Sigmoid colon (tissue), 7 donors: ENCODE results near the gene KIAA0586. TPM values are rescaled to one million over a fixed set of nuclear protein-coding genes. Genes with fewer than 3 reads are reported as not detected.

Experiments
- DNase-seq: peaks from one replicate; pipeline ENCODE4 v3.0.0-alpha.2; 2019
- H3K27ac ChIP-seq, 4 donors: fragments of 200-600 bp; sonication (generic); one replicate each; pipeline ENCODE4 v1.5.1; 2016 to 2019; ENCODE audit warnings: mild to moderate bottlenecking in 1 of 4
- H3K27me3 ChIP-seq, 3 donors: fragments of 200-600 bp; sonication (generic); one replicate each; pipeline ENCODE4 v1.5.1; 2019; ENCODE audit warnings: mild to moderate bottlenecking in 1 of 3
- H3K36me3 ChIP-seq, 4 donors: fragments of 200-600 bp; sonication (generic); one replicate each; pipeline ENCODE4 v1.5.1; 2016 to 2019
- H3K4me1 ChIP-seq, 4 donors: fragments of 200-600 bp; sonication (generic); one replicate each; pipeline ENCODE4 v1.5.1; 2017 to 2019
- H3K4me3 ChIP-seq, 4 donors: fragments of 200-600 bp; sonication (generic); one replicate each; pipeline ENCODE4 v1.5.1; 2017 to 2019; ENCODE audit warnings: mild to moderate bottlenecking in 2 of 4, moderate library complexity in 1 of 4
- H3K9me3 ChIP-seq, 4 donors: fragments of 200-600 bp in 3 of 4; sonication (generic) in 3 of 4; one replicate each; pipeline versions ENCODE4 v1.5.1 to v1.6.1; 2013 to 2019
- EP300 ChIP-seq, 4 donors: sonication (generic); formaldehyde crosslinking; IDR thresholded peaks; one replicate each; pipeline ENCODE4 v1.6.1; 2017; ENCODE audit warnings: antibody characterized with exemption in 4 of 4
- POLR2A ChIP-seq, 2 donors: fragments of 450-650 bp; IDR thresholded peaks; one replicate each; pipeline ENCODE4 v1.6.1; 2016; ENCODE audit warnings: antibody characterized with exemption in 2 of 2, mild to moderate bottlenecking in 2 of 2, moderate library complexity in 2 of 2
- POLR2AphosphoS5 ChIP-seq, 4 donors: sonication (generic); formaldehyde crosslinking; IDR thresholded peaks; one replicate each; pipeline ENCODE4 v1.6.1; 2017; ENCODE audit warnings: antibody characterized with exemption in 4 of 4
- WGBS, 2 donors: extraction: QIAGEN DNeasy Blood & Tissue Kit; methylation state at CpG; one replicate each; pipeline ENCODE4 v1.1.7; 2013; 5-methylcytosine and 5-hydroxymethylcytosine counted together
- intact Hi-C: fragments of 100-400 bp; cut with DNase I; formaldehyde crosslinking; loops from one replicate; pipeline ENCODE4 v1.15.1; 2023
- polyA plus RNA-seq, 3 donors: library from polyadenylated mRNA; stranded (reverse); fragments of 200-250 nt; gene quantifications; one replicate each; pipeline ENCODE4 v1.2.3, GENCODE V29; 2013
- total RNA-seq, 4 donors: library from RNA; depleted of rRNA; stranded (reverse); fragments of >200 nt; gene quantifications; one replicate each; pipeline ENCODE4 v1.1.0, GENCODE V29; 2016
- TF ChIP-seq, protein P1 (sequence below), 4 experiments: fragments of 450-650 bp in 3 of 4; fragments of 200-600 bp in 1 of 4; IDR thresholded peaks; one replicate each; pipeline ENCODE4 v1.5.1; 2016 to 2019; ENCODE audit warnings: antibody characterized with exemption in 4 of 4, mild to moderate bottlenecking in 3 of 4, moderate library complexity in 2 of 4
- donor health status: healthy with polysubstance abuse.
- donor health status: Bipolar disorder and iron deficiency.
- donor health status: healthy.

Gene KIAA0586
- total and polyA plus RNA-seq, 7 donors, result 2.5 to 20.2 (median 12.8) TPM

DNA sequence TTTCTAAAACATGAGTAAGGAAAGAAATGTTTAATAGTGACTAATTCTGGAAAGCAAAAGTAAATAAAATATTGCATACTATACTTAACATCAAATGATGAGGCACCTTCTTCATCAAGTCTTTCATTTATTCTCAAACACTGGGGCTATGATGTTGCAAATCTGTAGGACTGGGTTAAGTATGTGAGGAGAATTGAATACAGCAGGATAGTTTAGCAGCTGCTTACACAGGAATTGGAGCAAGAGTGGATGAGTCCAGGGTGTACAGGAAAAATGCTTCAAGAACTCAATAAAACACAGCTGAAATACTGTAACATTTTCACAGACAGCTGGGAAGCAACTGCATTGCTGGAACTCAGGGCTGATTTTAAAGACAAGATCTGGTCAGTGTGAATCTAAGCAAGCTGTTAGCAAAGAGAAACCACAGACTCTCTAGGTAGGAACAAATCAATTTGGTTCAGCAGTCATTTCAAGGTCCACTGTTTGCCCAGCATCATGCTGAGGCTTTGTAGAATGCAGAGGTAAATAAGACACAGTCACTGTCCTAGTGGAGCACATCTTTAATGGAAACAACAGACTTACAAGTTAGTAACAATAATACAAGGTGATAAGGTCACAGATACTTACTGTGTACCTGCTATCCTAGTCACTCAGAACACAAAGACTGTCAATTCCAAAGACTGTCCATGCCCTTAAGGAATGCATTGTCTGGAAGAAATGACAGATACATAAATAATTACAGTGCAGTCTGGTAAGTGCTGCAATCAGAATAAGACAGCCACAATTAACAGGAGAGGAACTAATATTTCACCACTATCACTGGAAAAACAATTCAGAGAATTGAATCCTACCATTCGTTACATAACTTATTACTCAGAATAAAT is 113.5 kb downstream of the KIAA0586 start:
- Histone ChIP-seq H3K4me3 (no peak overlapping the region), H3K4me1 (peaks cover 0 to 22% (median 16%) of the 10 kb centered on the region in 4 donors), H3K36me3 (no peaks in the 10 kb centered on the region), H3K27me3 (no peaks in the 10 kb centered on the region), H3K27ac (peak overlapping the region in 2 of 4 donors; percentile 51 to 60), H3K9me3 (no peaks in the 10 kb centered on the region)
- TF ChIP-seq POLR2AphosphoS5 (IDR thresholded peaks at IDR 0.05), result peak in 1 of 4 donors; percentile 11
- TF ChIP-seq EP300 (IDR thresholded peaks at IDR 0.05), result no peak
- TF ChIP-seq, protein P1, sequence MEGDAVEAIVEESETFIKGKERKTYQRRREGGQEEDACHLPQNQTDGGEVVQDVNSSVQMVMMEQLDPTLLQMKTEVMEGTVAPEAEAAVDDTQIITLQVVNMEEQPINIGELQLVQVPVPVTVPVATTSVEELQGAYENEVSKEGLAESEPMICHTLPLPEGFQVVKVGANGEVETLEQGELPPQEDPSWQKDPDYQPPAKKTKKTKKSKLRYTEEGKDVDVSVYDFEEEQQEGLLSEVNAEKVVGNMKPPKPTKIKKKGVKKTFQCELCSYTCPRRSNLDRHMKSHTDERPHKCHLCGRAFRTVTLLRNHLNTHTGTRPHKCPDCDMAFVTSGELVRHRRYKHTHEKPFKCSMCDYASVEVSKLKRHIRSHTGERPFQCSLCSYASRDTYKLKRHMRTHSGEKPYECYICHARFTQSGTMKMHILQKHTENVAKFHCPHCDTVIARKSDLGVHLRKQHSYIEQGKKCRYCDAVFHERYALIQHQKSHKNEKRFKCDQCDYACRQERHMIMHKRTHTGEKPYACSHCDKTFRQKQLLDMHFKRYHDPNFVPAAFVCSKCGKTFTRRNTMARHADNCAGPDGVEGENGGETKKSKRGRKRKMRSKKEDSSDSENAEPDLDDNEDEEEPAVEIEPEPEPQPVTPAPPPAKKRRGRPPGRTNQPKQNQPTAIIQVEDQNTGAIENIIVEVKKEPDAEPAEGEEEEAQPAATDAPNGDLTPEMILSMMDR (IDR thresholded peaks at IDR 0.05), result no peak
- DNase-seq, result no peak
- intact Hi-C loops, result no loop called here
- WGBS, 2 donors, result 85 to 89% methylated on average over 1 of the region's 1 CpG

DNA sequence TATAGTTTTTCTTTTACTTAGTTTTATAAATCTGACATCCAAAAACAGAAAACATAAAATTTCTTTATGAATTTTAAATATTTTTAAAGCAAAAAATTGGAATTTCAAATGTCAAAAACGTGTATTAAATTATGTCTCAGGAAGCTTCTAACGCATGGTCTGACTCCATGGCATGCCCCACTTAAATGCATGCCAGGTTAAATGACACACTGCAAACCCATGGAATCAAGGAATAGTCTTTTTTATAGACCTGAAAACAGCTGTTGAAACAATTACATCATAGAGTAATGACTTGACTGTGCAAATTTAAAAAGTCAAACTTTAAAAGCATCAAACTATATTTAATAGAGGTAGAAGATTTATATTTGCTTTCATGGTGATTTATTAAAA is 114.1 kb downstream of the KIAA0586 start:
- H3K27me3 ChIP-seq, result no peaks in the 10 kb centered on the region
- WGBS, 2 donors, result 67 to 77% methylated on average over 2 of the region's 2 CpGs
- no peaks in the 10 kb centered on the region for H3K36me3 ChIP-seq
- H3K27ac ChIP-seq, result peak overlapping the region in 2 of 4 donors; percentile 51 to 60
- H3K4me3 ChIP-seq, result no peak overlapping the region
- no peaks in the 10 kb centered on the region for H3K9me3 ChIP-seq
- peaks cover 0 to 22% (median 16%) of the 10 kb centered on the region in 4 donors for H3K4me1 ChIP-seq
- intact Hi-C loops, result no loop called here
- TF ChIP-seq POLR2A (IDR thresholded peaks at IDR 0.05), result no peak
- TF ChIP-seq, protein P1 (IDR thresholded peaks at IDR 0.05), result no peak
- TF ChIP-seq EP300 (IDR thresholded peaks at IDR 0.05), result no peak
- TF ChIP-seq POLR2AphosphoS5 (IDR thresholded peaks at IDR 0.05), result no peak
- no peak for DNase-seq

DNA sequence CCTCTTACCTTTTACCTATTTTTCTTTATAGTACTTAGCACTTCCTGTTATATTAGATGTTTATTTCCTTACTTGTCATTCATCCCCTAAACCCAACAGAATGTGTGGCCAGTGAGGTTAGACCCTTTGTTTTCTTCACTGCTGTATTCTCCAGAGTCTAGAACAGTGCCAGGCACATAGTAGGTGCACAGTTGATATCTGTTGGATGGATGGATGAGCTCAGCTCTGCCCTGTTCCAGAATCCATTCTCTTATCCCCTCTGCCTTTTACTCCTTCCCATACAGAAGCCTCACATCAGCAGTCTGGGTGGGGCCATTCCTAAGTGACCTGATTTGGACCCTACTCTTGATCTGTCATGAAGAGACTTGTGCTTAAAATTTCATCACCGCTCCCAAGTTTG is 115.7 kb downstream of the KIAA0586 start:
- 100% methylated on average over 1 of the region's 1 CpG for WGBS, 2 donors
- H3K27ac ChIP-seq, result no peak overlapping the region
- H3K4me1 ChIP-seq, result peaks cover 0 to 22% (median 16%) of the 10 kb centered on the region in 4 donors
- no peaks in the 10 kb centered on the region for H3K9me3 ChIP-seq
- no peak for DNase-seq
- intact Hi-C loops, result no loop called here
- H3K36me3 ChIP-seq, result no peaks in the 10 kb centered on the region
- no peak overlapping the region for H3K4me3 ChIP-seq
- TF ChIP-seq, protein P1 (IDR thresholded peaks at IDR 0.05), result no peak
- no peaks in the 10 kb centered on the region for H3K27me3 ChIP-seq

DNA sequence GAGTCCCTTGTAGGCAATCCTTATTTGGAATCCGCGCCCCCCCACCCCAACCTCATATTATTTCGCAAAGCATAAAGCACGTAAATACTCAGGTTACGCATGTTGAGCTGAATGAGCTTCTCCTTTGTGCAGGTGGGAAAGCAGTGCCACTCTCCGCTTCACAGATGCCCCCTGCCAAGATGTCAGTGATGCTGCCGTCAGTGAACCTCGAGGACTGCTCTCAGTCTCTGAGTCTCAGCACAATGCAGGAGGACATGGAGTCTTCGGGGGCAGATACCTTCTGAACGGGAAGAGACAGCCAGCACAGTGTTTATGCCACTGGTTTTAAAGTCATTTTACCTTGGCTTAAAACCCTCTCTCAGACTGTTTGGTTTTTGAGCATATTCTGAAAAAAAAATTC is 120.1 kb downstream of the KIAA0586 start:
- peaks cover 0 to 4% (median 0%) of the 10 kb centered on the region in 4 donors for H3K4me1 ChIP-seq
- H3K9me3 ChIP-seq, result no peaks in the 10 kb centered on the region
- no peak overlapping the region for H3K27ac ChIP-seq
- 96 to 98% methylated on average over 10 of the region's 10 CpGs for WGBS, 2 donors
- H3K36me3 ChIP-seq, result no peaks in the 10 kb centered on the region
- no peaks in the 10 kb centered on the region for H3K27me3 ChIP-seq
- no peak for DNase-seq
- TF ChIP-seq, protein P1 (IDR thresholded peaks at IDR 0.05), result no peak
- TF ChIP-seq POLR2AphosphoS5 (IDR thresholded peaks at IDR 0.05) (no peak), POLR2A (IDR thresholded peaks at IDR 0.05) (no peak), EP300 (IDR thresholded peaks at IDR 0.05) (no peak)
- intact Hi-C loops, result no loop called here
- H3K4me3 ChIP-seq, result no peak overlapping the region
